Measurements from ENCODE around the gene CACNA1C. TPM values are rescaled to one million over a fixed set of nuclear protein-coding genes. Genes with fewer than 3 reads are reported as not detected.

Gene CACNA1C
- total RNA-seq, 2 experiments from 2014 or later = 0.69 to 1.4 TPM

DNA sequence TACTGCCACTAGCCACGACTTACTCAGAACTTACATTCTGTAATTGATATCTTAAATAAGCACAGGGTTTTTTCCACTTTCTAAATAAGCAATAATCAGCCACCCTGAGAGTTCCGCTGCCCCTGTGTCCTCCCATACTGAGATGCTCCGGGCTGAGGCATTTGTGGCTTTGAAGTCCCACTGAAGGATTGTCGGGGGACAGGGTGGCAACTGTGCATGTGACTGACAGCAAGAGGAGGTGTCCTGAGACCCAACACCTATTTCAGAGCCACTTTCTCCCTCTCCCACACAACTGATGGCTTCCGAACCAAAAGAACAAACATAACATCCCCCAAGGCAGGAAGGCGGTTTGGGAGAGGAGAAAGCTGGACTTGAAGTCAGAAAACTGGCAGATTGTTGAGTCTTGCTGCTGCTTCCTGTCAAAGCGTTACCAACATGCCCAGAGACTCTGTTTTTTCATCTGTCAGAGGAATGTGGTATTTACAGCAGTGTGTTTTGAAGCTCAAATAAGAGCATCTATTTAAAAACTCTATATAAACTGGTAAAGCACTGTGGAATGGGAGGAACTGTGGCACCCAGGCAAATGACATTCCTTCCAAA is 584.1 kb downstream of the CACNA1C start:
- no peaks in the 10 kb centered on the region for H3K36me3 ChIP-seq (ENCODE audit: insufficient read depth, low read length)
- BruUV-seq (replicated peaks) = no TSS peak
- CTCF ChIA-PET (ENCODE audit: unreplicated experiment) = no interaction called here

DNA sequence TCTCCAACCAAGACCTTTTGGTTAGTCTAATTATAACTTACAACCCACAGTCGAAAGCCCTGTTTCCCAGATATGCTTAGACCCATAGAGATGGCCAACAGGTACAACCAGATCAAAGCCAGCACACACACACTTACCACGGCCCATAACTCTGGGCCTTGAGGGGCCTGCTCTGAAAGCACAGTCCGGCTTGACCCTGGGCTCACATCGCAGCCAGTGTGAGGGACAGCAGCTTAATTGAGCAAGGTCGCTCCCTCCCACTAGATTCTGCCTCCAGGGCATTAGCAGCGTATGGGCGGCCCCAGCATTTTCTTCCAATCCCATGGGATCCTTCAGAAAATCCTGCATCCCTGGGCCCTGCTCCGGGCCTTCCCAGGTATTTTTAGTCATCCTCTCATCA is 584.6 kb downstream of the CACNA1C start:
- CTCF ChIA-PET (ENCODE audit: unreplicated experiment) = no interaction called here
- BruUV-seq (replicated peaks) = no TSS peak
- no peak overlapping the region for H3K4me3 ChIP-seq (ENCODE audit: low read depth, low read length, poor library complexity, severe bottlenecking)

More for the DNA sequence above, 584.1 kb downstream of the CACNA1C start:
- H3K9me3 ChIP-seq (ENCODE audit: low read length) = no peaks in the 10 kb centered on the region
- no peaks in the 10 kb centered on the region for H3K4me1 ChIP-seq (ENCODE audit: insufficient read depth, low read length, poor library complexity, severe bottlenecking)
- no peak overlapping the region for H3K4me3 ChIP-seq (ENCODE audit: low read depth, low read length, poor library complexity, severe bottlenecking)
- DNase-seq (ENCODE audit: low spot score) = no peak
- intact Hi-C loops (cut with micrococcal nuclease; ENCODE audit: unreplicated experiment) = no loop called here
- no peak for TF ChIP-seq EZH2phosphoT487 (IDR thresholded peaks at IDR 0.05; ENCODE audit: borderline replicate concordance, low read depth, low read length)
- TF ChIP-seq, protein P1, sequence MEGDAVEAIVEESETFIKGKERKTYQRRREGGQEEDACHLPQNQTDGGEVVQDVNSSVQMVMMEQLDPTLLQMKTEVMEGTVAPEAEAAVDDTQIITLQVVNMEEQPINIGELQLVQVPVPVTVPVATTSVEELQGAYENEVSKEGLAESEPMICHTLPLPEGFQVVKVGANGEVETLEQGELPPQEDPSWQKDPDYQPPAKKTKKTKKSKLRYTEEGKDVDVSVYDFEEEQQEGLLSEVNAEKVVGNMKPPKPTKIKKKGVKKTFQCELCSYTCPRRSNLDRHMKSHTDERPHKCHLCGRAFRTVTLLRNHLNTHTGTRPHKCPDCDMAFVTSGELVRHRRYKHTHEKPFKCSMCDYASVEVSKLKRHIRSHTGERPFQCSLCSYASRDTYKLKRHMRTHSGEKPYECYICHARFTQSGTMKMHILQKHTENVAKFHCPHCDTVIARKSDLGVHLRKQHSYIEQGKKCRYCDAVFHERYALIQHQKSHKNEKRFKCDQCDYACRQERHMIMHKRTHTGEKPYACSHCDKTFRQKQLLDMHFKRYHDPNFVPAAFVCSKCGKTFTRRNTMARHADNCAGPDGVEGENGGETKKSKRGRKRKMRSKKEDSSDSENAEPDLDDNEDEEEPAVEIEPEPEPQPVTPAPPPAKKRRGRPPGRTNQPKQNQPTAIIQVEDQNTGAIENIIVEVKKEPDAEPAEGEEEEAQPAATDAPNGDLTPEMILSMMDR (conservative IDR thresholded peaks at IDR 0.05; ENCODE audit: low read length) = no peak
- H3K9me2 ChIP-seq (ENCODE audit: insufficient read depth, low read length) = no peaks in the 10 kb centered on the region
- no peaks in the 10 kb centered on the region for H3K79me2 ChIP-seq (ENCODE audit: insufficient read depth, low read depth, low read length)
- H2AFZ ChIP-seq (ENCODE audit: low read length) = no peak overlapping the region
- no peak overlapping the region for H3K27ac ChIP-seq (ENCODE audit: low read depth, low read length, poor library complexity, severe bottlenecking)
- H4K20me1 ChIP-seq (ENCODE audit: insufficient read depth, low read length) = no peaks in the 10 kb centered on the region
- H3K4me2 ChIP-seq (ENCODE audit: low read length) = no peak overlapping the region
- POLR2A ChIA-PET = no interaction called here

GRCh38 chr12:2638273-2639019 is 585.7 kb downstream of the CACNA1C start:
- intact Hi-C loops (cut with micrococcal nuclease; ENCODE audit: unreplicated experiment) = no loop called here
- CTCF ChIA-PET (ENCODE audit: unreplicated experiment) = no interaction called here

More for the DNA sequence above, 584.6 kb downstream of the CACNA1C start:
- H2AFZ ChIP-seq (ENCODE audit: low read length) = no peak overlapping the region
- intact Hi-C loops (cut with micrococcal nuclease; ENCODE audit: unreplicated experiment) = no loop called here
- no peak overlapping the region for H3K4me2 ChIP-seq (ENCODE audit: low read length)
- H3K4me1 ChIP-seq (ENCODE audit: insufficient read depth, low read length, poor library complexity, severe bottlenecking) = no peaks in the 10 kb centered on the region
- no peak overlapping the region for H3K27ac ChIP-seq (ENCODE audit: low read depth, low read length, poor library complexity, severe bottlenecking)
- no peaks in the 10 kb centered on the region for H3K9me3 ChIP-seq (ENCODE audit: low read length)
- TF ChIP-seq EZH2phosphoT487 (IDR thresholded peaks at IDR 0.05; ENCODE audit: borderline replicate concordance, low read depth, low read length) = no peak
- POLR2A ChIA-PET = no interaction called here
- no peaks in the 10 kb centered on the region for H3K36me3 ChIP-seq (ENCODE audit: insufficient read depth, low read length)
- H4K20me1 ChIP-seq (ENCODE audit: insufficient read depth, low read length) = no peaks in the 10 kb centered on the region
- no peaks in the 10 kb centered on the region for H3K9me2 ChIP-seq (ENCODE audit: insufficient read depth, low read length)
- no peaks in the 10 kb centered on the region for H3K79me2 ChIP-seq (ENCODE audit: insufficient read depth, low read depth, low read length)
- DNase-seq (ENCODE audit: low spot score) = no peak

More at GRCh38 chr12:2638273-2639019, 585.7 kb downstream of the CACNA1C start:
- Histone ChIP-seq H3K4me3 (ENCODE audit: low read depth, low read length, poor library complexity, severe bottlenecking) (no peak overlapping the region), H3K36me3 (ENCODE audit: insufficient read depth, low read length) (no peaks in the 10 kb centered on the region), H3K4me2 (ENCODE audit: low read length) (no peak overlapping the region), H4K20me1 (ENCODE audit: insufficient read depth, low read length) (no peaks in the 10 kb centered on the region), H2AFZ (ENCODE audit: low read length) (no peak overlapping the region), H3K9me2 (ENCODE audit: insufficient read depth, low read length) (no peaks in the 10 kb centered on the region), H3K27ac (ENCODE audit: low read depth, low read length, poor library complexity, severe bottlenecking) (no peak overlapping the region), H3K9me3 (ENCODE audit: low read length) (no peaks in the 10 kb centered on the region), H3K4me1 (ENCODE audit: insufficient read depth, low read length, poor library complexity, severe bottlenecking) (no peaks in the 10 kb centered on the region), H3K79me2 (ENCODE audit: insufficient read depth, low read depth, low read length) (no peaks in the 10 kb centered on the region)
- POLR2A ChIA-PET = no interaction called here
- TF ChIP-seq, protein P1 (conservative IDR thresholded peaks at IDR 0.05; ENCODE audit: low read length) = no peak
- TF ChIP-seq EZH2phosphoT487 (IDR thresholded peaks at IDR 0.05; ENCODE audit: borderline replicate concordance, low read depth, low read length) = no peak
- DNase-seq (ENCODE audit: low spot score) = no peak
- BruUV-seq (replicated peaks) = no TSS peak
